Measurements from ENCODE around the gene COL5A1. TPM values are rescaled to one million over a fixed set of nuclear protein-coding genes. Genes with fewer than 3 reads are reported as not detected.

COL5A1 gene
- total RNA-seq, 4 donors from 2014 or later = 4.0 to 12.8 (median 6.3) TPM

DNA sequence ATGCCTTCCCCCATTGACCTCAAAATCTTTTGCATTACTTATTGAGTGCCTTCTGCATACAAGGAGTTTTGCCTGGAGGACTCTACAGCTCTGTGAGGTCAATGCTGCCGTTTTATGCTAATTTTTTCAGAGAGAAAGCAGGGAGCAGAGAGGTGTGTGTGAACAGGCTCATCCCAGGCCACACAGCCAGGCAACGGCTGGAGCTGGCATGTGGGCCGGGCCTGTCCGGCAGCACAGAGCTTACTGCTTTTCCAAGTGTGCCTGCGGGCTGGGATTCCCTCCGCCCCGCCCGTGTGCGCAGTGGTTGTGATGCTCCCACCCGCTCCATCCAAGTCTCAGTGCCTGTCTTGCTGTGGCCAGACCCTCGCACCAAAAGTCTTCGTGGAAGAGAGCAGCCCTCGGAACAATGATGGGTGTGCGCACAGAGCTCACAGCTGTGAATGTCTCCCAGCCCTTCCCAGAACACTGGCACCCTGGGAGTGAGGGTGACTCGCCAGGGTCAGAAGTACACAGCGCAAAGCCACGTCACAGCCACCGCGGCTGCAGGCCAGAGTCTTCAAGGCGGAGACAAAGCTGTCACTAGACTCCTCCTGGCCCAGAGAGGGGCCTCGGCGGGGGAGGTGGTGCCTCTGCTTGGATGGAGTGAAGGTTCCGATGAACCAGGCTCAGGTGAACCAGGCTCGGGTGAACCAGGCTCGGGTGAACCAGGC, 82.8 kb downstream of the COL5A1 start:
- TF ChIP-seq POLR2A (IDR thresholded peaks at IDR 0.05) = no peak
- TF ChIP-seq, protein P1, sequence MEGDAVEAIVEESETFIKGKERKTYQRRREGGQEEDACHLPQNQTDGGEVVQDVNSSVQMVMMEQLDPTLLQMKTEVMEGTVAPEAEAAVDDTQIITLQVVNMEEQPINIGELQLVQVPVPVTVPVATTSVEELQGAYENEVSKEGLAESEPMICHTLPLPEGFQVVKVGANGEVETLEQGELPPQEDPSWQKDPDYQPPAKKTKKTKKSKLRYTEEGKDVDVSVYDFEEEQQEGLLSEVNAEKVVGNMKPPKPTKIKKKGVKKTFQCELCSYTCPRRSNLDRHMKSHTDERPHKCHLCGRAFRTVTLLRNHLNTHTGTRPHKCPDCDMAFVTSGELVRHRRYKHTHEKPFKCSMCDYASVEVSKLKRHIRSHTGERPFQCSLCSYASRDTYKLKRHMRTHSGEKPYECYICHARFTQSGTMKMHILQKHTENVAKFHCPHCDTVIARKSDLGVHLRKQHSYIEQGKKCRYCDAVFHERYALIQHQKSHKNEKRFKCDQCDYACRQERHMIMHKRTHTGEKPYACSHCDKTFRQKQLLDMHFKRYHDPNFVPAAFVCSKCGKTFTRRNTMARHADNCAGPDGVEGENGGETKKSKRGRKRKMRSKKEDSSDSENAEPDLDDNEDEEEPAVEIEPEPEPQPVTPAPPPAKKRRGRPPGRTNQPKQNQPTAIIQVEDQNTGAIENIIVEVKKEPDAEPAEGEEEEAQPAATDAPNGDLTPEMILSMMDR (IDR thresholded peaks at IDR 0.05) = no peak

DNA sequence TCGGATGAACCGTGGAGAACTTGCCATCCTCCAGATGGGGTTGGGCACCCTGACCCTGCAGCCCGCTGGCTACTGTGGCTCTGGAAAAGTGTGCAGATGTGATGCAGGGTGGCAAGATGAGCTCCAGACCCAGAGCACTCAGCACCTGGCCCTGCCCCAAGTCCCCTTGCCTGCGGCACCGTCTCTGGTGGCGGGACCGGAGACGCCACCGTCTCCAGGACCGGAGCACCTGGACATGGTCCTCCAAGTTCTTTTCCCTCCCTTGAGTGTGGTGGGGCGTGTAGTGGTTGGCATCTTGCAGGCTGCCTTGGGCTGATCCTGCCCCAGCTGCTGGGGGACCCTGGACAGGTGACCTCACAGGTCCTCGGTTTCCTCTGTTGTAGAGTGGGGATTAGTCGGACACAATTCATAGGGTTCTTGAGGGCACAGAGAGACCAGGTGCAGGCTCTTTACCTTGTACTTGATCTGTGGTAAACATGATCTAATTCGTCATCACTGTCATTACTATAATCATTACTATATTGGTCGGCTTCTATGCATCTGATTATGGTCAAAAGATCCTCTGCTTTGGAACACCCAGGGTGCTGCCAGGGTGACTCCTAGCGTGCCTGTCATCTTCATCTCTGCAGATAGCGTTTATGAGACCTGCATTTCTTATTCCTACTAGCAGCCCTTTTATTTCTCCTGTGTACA, 83.5 kb downstream of the COL5A1 start:
- Histone ChIP-seq H3K27me3 (peaks cover 0 to 30% (median 0%) of the 10 kb centered on the region in 4 donors), H3K27ac (peak overlapping the region in 2 of 4 donors; percentile 28 to 29), H3K4me1 (peaks cover 0 to 25% (median 0%) of the 10 kb centered on the region in 3 donors), H3K36me3 (no peaks in the 10 kb centered on the region), H3K4me3 (no peak overlapping the region), H3K9me3 (no peaks in the 10 kb centered on the region)
- 58 to 79% methylated on average over 6 to 7 of the region's 17 CpGs for WGBS, 2 donors
- TF ChIP-seq POLR2A (IDR thresholded peaks at IDR 0.05) = no peak
- TF ChIP-seq, protein P1 (IDR thresholded peaks at IDR 0.05) = no peak
- intact Hi-C loops (cut with DNase I) = no loop called here
- no peak for DNase-seq

More for the DNA sequence above, 82.8 kb downstream of the COL5A1 start:
- DNase-seq = no peak
- Histone ChIP-seq H3K4me1 (peaks cover 0 to 25% (median 0%) of the 10 kb centered on the region in 3 donors), H3K4me3 (no peak overlapping the region), H3K27ac (peak overlapping the region in 2 of 4 donors; percentile 28 to 48), H3K9me3 (no peaks in the 10 kb centered on the region), H3K36me3 (peaks cover 0 to 1% (median 0%) of the 10 kb centered on the region in 3 donors), H3K27me3 (peaks cover 0 to 30% (median 0%) of the 10 kb centered on the region in 4 donors)
- WGBS, 2 donors = 59 to 60% methylated on average over 6 to 9 of the region's 25 CpGs
- intact Hi-C loops (cut with DNase I) = no loop called here

DNA sequence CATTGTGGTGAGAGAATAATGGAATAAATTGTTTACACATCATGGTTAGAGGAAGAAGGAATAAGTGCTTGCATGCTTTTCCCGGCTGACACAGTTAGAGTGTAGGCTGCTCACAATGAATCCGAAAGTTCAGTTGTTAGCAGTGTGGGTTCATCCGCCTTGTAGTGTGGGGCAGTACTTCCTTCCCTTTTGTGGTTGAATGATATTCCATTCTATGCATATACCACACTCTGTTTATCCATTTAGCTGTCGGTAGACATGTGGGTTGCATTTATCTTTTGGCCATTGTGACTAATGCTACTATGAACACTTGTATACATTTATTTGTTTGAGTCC, 84.0 kb downstream of the COL5A1 start:
- TF ChIP-seq, protein P1 (IDR thresholded peaks at IDR 0.05) = no peak
- TF ChIP-seq POLR2A (IDR thresholded peaks at IDR 0.05) = no peak
- Histone ChIP-seq H3K27me3 (peaks cover 0 to 27% (median 0%) of the 10 kb centered on the region in 4 donors), H3K36me3 (no peaks in the 10 kb centered on the region), H3K4me3 (no peak overlapping the region), H3K4me1 (peaks cover 0 to 26% (median 0%) of the 10 kb centered on the region in 3 donors), H3K27ac (no peak overlapping the region), H3K9me3 (no peaks in the 10 kb centered on the region)
- intact Hi-C loops (cut with DNase I) = no loop called here
- 46 to 59% methylated on average over 4 of the region's 4 CpGs for WGBS, 2 donors
- no peak for DNase-seq

DNA sequence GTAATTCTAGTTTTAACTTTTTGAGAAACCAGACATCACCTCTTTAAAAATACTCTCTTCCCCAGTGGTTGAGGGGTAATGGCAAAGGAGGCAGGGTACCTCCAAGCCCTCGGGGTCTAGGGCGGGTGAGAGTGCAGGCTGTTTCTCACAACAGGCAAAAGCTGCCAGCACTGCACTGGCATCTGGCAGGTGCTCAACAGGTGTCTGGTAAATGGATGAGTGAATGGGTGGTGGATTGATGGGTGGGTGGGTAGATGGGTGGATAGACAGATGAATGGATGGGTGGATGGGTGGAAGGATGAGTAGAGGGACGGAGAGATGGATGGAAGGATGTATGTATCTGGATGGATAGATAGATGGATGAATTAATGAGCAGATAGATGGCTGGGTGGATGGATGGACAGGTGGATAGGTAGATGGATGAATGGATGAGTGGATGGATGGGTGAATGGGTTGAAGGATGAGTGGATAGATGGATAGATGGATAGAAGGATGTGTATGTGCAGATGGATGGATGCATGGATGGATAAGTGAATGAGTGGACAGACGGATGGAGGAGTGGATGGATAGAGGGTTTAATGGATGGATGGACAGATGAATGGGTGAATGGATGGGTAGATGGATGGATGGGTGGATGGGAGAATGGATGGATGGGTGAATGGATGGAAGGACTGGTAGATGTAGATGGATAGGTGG, 84.6 kb downstream of the COL5A1 start:
- Histone ChIP-seq H3K27ac (no peak overlapping the region), H3K36me3 (no peaks in the 10 kb centered on the region), H3K4me3 (no peak overlapping the region), H3K27me3 (peaks cover 0 to 22% (median 0%) of the 10 kb centered on the region in 4 donors), H3K9me3 (no peaks in the 10 kb centered on the region), H3K4me1 (peaks cover 0 to 32% (median 0%) of the 10 kb centered on the region in 3 donors)
- intact Hi-C loops (cut with DNase I) = no loop called here
- 78 to 86% methylated on average over 4 of the region's 4 CpGs for WGBS, 2 donors
- DNase-seq = no peak
- TF ChIP-seq, protein P1 (IDR thresholded peaks at IDR 0.05) = no peak
- no peak for TF ChIP-seq POLR2A (IDR thresholded peaks at IDR 0.05)

DNA sequence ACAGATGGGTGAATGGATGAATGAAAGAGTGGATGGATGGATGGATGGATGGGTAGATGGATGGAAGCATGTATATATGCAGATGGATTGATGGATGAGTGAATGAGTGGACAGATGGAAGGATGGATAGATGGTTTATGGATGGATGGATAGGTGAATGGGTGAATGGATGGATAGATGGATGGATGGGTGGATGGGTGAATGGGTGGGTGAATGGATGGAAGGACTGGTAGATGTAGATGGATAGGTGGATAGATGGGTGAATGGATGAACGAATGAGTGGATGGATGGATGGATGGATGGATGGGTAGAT, 85.1 kb downstream of the COL5A1 start:
- Histone ChIP-seq H3K4me1 (peaks cover 0 to 35% (median 0%) of the 10 kb centered on the region in 3 donors), H3K27me3 (peaks cover 0 to 17% (median 0%) of the 10 kb centered on the region in 4 donors), H3K27ac (no peak overlapping the region), H3K4me3 (no peak overlapping the region), H3K36me3 (no peaks in the 10 kb centered on the region), H3K9me3 (no peaks in the 10 kb centered on the region)
- WGBS, 2 donors = 61 to 72% methylated on average over 1 of the region's 1 CpG
- DNase-seq = no peak
- intact Hi-C loops (cut with DNase I) = no loop called here
- TF ChIP-seq, protein P1 (IDR thresholded peaks at IDR 0.05) = no peak
- TF ChIP-seq POLR2A (IDR thresholded peaks at IDR 0.05) = no peak

All from esophagus squamous epithelium (tissue), 5 donors.